HG03439 (cell line): ENCODE data around the gene DDX56.

Source experiments
- ATAC-seq: cut with Tn5 transposase; IDR thresholded peaks from one replicate; pipeline ENCODE4 v1.9.1; 2021; ENCODE audit warnings: mild to moderate bottlenecking, moderate library complexity; ENCODE audit not compliant: unreplicated experiment

The DDX56 gene

GRCh38 chr7:44537442-44537841 is 36.3 kb downstream of the DDX56 start:
- no peak for ATAC-seq

GRCh38 chr7:44536090-44536489 is 37.6 kb downstream of the DDX56 start:
- ATAC-seq = no peak

GRCh38 chr7:44535348-44536064 is 38.2 kb downstream of the DDX56 start:
- ATAC-seq = no peak

GRCh38 chr7:44534501-44534900 is 39.2 kb downstream of the DDX56 start:
- no peak for ATAC-seq

- no peak for ATAC-seq
Measured at GRCh38 chr7:44534087-44534486, 39.6 kb downstream of the DDX56 start.

GRCh38 chr7:44533301-44534055 is 40.2 kb downstream of the DDX56 start:
- ATAC-seq = no peak

- no peak for ATAC-seq
Measured at GRCh38 chr7:44531421-44532380, 42.0 kb downstream of the DDX56 start.

- ATAC-seq = no peak
Measured at GRCh38 chr7:44530990-44531389, 42.7 kb downstream of the DDX56 start.

GRCh38 chr7:44524811-44525388 is 48.8 kb downstream of the DDX56 start:
- no peak for ATAC-seq

GRCh38 chr7:44522315-44522714 is 51.4 kb downstream of the DDX56 start:
- no peak for ATAC-seq

GRCh38 chr7:44521347-44522095 is 52.2 kb downstream of the DDX56 start:
- no peak for ATAC-seq

GRCh38 chr7:44520574-44520973 is 53.1 kb downstream of the DDX56 start:
- ATAC-seq = no peak

- ATAC-seq = no peak
Measured at GRCh38 chr7:44519546-44519945, 54.2 kb downstream of the DDX56 start.

GRCh38 chr7:44518761-44519160 is 54.9 kb downstream of the DDX56 start:
- ATAC-seq = no peak

- ATAC-seq = no peak
Measured at GRCh38 chr7:44517175-44517574, 56.5 kb downstream of the DDX56 start.
